HepG2 (cell line): ENCODE data around the gene FITM2. TPM values are rescaled to one million over a fixed set of nuclear protein-coding genes. Genes with fewer than 3 reads are reported as not detected.

Experiments used
- ARID2 ChIP-seq: sonication (generic); formaldehyde crosslinking; IDR thresholded peaks from 2 replicates; pipeline ENCODE4 v1.8.1; 2022; ENCODE audit warnings: mild to moderate bottlenecking, missing genetic modification reagents, borderline replicate concordance
- FOXJ3 ChIP-seq: sonication (generic); formaldehyde crosslinking; IDR thresholded peaks from 2 replicates; pipeline ENCODE4 v1.4.0; 2020; ENCODE audit warnings: missing genetic modification reagents, mild to moderate bottlenecking, borderline replicate concordance
- GFI1 ChIP-seq: sonication (generic); formaldehyde crosslinking; IDR thresholded peaks from 2 replicates; pipeline ENCODE4 v1.5.0; 2020; ENCODE audit warnings: missing genetic modification reagents, mild to moderate bottlenecking, borderline replicate concordance
- GLI4 ChIP-seq: sonication (generic); formaldehyde crosslinking; IDR thresholded peaks from 2 replicates; pipeline ENCODE4 v1.5.1; 2020; ENCODE audit warnings: missing genetic modification reagents, mild to moderate bottlenecking, moderate library complexity, borderline replicate concordance
- JARID2 ChIP-seq: sonication (generic); formaldehyde crosslinking; IDR thresholded peaks from 2 replicates; pipeline ENCODE4 v1.8.1; 2023; ENCODE audit warnings: missing genetic modification reagents, inconsistent platforms; ENCODE audit not compliant: insufficient replicate concordance
- NKX3-1 ChIP-seq: sonication (generic); formaldehyde crosslinking; IDR thresholded peaks from 2 replicates; pipeline ENCODE4 v1.5.0; 2020; ENCODE audit warnings: missing genetic modification reagents
- PRMT3 ChIP-seq: sonication (generic); formaldehyde crosslinking; IDR thresholded peaks from 2 replicates; pipeline ENCODE4 v1.8.1; 2022; ENCODE audit warnings: low read depth, mild to moderate bottlenecking, moderate library complexity, missing genetic modification reagents, borderline replicate concordance
- SOX13 ChIP-seq, 3 experiments: fragments of 450-650 bp in 1 of 3; sonication (generic) in 1 of 3; formaldehyde crosslinking in 1 of 3; IDR thresholded peaks in 2 of 3; conservative IDR thresholded peaks in 1 of 3; 2 replicates each; pipeline versions ENCODE4 v1.5.0 to v1.6.1; 2016 to 2020; ENCODE audit warnings: antibody characterized with exemption in 1 of 3, mild to moderate bottlenecking in 1 of 3, missing compliant biosample characterization in 1 of 3, missing genetic modification reagents in 1 of 3, moderate library complexity in 1 of 3
- ZNF142 ChIP-seq: sonication (generic); formaldehyde crosslinking; IDR thresholded peaks from 2 replicates; pipeline ENCODE4 v1.4.0; 2020; ENCODE audit warnings: missing genetic modification reagents
- ZNF354B ChIP-seq: sonication (generic); formaldehyde crosslinking; IDR thresholded peaks from 2 replicates; pipeline ENCODE4 v1.8.0; 2022; ENCODE audit warnings: mild to moderate bottlenecking, missing genetic modification reagents
- polyA plus RNA-seq, 8 experiments: library from polyadenylated mRNA; depleted of rRNA in 3 of 8; stranded (reverse) in 7 of 8; unstranded in 1 of 8; fragments of >200 nt; fragmentation: Illumina TruSeq in 4 of 8; extraction: Trizol in 4 of 8; gene quantifications; 2 replicates each; pipeline versions ENCODE4 v1.2.1 to v1.2.3, GENCODE V29; 2011 to 2016; ENCODE audit warnings: low read depth in 4 of 8, missing spikeins in 1 of 8, mixed read lengths in 1 of 8; ENCODE audit not compliant: insufficient read depth in 1 of 8
- total RNA-seq, 5 experiments: library from RNA; depleted of rRNA; stranded (reverse); fragments of >200 nt; fragmentation: Illumina TruSeq; extraction: Trizol; gene quantifications; 2 replicates each; pipeline ENCODE4 v1.2.3, GENCODE V29; 2016; ENCODE audit warnings: low read depth in 1 of 5
- TF ChIP-seq, protein P1 (sequence below): sonication (generic); formaldehyde crosslinking; IDR thresholded peaks from 2 replicates; pipeline ENCODE4 v1.5.0; 2020; ENCODE audit warnings: mild to moderate bottlenecking, missing genetic modification reagents
- TF ChIP-seq, protein P2 (sequence below): sonication (generic); formaldehyde crosslinking; IDR thresholded peaks from 2 replicates; pipeline ENCODE4 v1.4.0; 2020; ENCODE audit warnings: mild to moderate bottlenecking, missing genetic modification reagents

The FITM2 gene
- total and polyA plus RNA-seq, 2 of the 13 experiments (the other 11 are each of a cell fraction or from before 2014, with no cell fraction given), result 9.6 to 24.5 TPM

- TF ChIP-seq PRMT3 (no peak), SOX13 (IDR thresholded peaks at IDR 0.05) (no peak), SOX13 (CRISPR knock-in tag; conservative IDR thresholded peaks at IDR 0.05 in 1 of 2, IDR thresholded peaks at IDR 0.05 in 1 of 2) (no peak), ZNF354B (CRISPR knock-in tag) (no peak), JARID2 (no peak), ZNF142 (CRISPR knock-in tag) (0 out of 2 replicates have a peak, but pooled peaks have one; percentile 2), ARID2 (CRISPR knock-in tag) (no peak), GFI1 (CRISPR knock-in tag) (no peak), NKX3-1 (CRISPR knock-in tag) (no peak), FOXJ3 (CRISPR knock-in tag) (0 out of 2 replicates have a peak, but pooled peaks have one; percentile 8), GLI4 (CRISPR knock-in tag) (no peak)
- TF ChIP-seq, protein P1, sequence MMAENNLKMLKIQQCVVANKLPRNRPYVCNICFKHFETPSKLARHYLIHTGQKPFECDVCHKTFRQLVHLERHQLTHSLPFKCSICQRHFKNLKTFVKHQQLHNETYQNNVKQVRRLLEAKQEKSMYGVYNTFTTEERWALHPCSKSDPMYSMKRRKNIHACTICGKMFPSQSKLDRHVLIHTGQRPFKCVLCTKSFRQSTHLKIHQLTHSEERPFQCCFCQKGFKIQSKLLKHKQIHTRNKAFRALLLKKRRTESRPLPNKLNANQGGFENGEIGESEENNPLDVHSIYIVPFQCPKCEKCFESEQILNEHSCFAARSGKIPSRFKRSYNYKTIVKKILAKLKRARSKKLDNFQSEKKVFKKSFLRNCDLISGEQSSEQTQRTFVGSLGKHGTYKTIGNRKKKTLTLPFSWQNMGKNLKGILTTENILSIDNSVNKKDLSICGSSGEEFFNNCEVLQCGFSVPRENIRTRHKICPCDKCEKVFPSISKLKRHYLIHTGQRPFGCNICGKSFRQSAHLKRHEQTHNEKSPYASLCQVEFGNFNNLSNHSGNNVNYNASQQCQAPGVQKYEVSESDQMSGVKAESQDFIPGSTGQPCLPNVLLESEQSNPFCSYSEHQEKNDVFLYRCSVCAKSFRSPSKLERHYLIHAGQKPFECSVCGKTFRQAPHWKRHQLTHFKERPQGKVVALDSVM (CRISPR knock-in tag), result 0 out of 2 replicates have a peak, but pooled peaks have one; percentile 4
- TF ChIP-seq, protein P2, sequence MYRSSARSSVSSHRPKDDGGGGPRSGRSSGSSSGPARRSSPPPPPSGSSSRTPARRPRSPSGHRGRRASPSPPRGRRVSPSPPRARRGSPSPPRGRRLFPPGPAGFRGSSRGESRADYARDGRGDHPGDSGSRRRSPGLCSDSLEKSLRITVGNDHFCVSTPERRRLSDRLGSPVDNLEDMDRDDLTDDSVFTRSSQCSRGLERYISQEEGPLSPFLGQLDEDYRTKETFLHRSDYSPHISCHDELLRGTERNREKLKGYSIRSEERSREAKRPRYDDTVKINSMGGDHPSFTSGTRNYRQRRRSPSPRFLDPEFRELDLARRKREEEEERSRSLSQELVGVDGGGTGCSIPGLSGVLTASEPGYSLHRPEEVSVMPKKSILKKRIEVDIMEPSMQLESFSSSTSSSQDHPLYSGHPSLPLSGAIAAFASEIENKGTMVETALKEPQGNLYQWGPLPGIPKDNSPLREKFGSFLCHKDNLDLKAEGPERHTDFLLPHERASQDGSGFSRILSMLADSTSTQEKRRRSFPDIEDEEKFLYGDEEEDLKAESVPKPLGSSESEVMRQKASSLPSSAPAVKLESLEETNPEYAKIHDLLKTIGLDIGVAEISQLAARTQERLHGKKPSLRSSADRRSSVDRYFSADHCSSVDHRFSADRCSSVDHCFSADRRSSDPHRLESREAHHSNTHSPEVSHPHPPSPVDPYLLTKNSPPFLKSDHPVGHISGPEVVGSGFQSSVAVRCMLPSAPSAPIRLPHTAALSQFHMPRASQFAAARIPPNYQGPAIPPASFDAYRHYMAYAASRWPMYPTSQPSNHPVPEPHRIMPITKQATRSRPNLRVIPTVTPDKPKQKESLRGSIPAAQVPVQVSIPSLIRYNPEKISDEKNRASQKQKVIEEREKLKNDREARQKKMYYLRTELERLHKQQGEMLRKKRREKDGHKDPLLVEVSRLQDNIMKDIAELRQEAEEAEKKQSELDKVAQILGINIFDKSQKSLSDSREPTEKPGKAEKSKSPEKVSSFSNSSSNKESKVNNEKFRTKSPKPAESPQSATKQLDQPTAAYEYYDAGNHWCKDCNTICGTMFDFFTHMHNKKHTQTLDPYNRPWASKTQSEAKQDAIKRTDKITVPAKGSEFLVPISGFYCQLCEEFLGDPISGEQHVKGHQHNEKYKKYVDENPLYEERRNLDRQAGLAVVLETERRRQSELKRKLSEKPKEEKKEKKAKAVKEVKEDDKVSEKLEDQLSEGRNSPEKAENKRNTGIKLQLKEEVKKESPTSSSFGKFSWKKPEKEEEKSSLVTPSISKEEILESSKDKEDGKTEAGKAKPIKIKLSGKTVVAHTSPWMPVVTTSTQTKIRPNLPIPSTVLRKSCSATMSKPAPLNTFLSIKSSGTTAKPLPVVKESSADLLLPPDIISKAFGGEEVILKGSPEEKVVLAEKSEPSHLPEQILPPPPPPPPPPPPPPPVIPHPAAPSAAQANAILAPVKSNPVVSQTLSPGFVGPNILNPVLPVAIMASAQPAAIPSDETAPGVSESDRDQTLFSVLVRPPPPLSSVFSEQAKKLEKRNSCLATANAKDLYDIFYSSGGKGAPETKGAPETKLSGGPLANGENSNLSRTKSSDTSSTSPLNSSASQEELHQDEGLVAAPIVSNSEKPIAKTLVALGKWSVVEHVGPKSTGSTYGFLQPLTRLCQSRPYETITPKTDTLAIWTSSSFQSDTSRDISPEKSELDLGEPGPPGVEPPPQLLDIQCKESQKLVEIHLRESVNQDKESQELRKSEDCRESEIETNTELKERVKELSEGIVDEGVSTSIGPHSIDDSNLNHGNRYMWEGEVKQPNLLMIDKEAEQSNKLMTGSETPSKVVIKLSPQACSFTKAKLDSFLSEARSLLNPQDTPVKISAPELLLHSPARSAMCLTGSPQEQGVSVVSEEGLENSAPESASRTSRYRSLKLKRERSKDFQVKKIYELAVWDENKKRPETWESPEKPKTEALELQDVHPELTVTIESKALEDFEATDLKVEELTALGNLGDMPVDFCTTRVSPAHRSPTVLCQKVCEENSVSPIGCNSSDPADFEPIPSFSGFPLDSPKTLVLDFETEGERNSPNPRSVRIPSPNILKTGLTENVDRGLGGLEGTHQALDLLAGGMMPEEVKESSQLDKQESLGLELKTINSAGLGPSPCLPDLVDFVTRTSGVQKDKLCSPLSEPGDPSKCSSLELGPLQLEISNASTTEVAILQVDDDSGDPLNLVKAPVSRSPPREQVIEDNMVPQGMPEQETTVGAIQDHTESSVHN (CRISPR knock-in tag), result no peak
These were observed 44.0 kb upstream of the FITM2 start (continued) for GRCh38 chr20:44354979-44355497.
